ENCODE results near the gene LIPE.

GRCh38 chr19:42407816-42408175, 19.4 kb downstream of the LIPE start:
- TF ChIP-seq CTCF (IDR thresholded peaks at IDR 0.05; ENCODE audit: low read depth, low read length, poor library complexity, severe bottlenecking) (no peak), EZH2phosphoT487 (IDR thresholded peaks at IDR 0.05; ENCODE audit: borderline replicate concordance, low read length) (no peak)
